ENCODE results near the gene RAB29.

GRCh38 chr1:205756552-205756951, 18.7 kb downstream of the RAB29 start:
- TF ChIP-seq SUZ12 (IDR thresholded peaks at IDR 0.05; ENCODE audit: extremely low read depth, insufficient read depth, insufficient read length): no peak
- TF ChIP-seq YY1 (IDR thresholded peaks at IDR 0.05; ENCODE audit: insufficient read depth, insufficient read length): no peak
- TF ChIP-seq ZNF274 (IDR thresholded peaks at IDR 0.05; ENCODE audit: low read depth, low read length): no peak
